SKM-1 treated with dmso at 0.1 percent for 144 hours (cell line): ENCODE data around the gene OTC.

Experiments used
- DNase-seq: peaks from one replicate; lab custom pipeline; 2025; ENCODE audit not compliant: unreplicated experiment; lab: John Stamatoyannopoulos, UW

Gene OTC

DNA sequence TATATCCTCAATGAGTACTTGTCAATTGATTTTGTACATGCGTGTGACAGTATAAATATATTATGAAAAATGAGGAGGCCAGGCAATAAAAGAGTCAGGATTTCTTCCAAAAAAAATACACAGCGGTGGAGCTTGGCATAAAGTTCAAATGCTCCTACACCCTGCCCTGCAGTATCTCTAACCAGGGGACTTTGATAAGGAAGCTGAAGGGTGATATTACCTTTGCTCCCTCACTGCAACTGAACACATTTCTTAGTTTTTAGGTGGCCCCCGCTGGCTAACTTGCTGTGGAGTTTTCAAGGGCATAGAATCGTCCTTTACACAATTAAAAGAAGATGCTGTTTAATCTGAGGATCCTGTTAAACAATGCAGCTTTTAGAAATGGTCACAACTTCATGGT, at the start of gene OTC:
Gene OTC (plus strand): TSS at position 243 of the 400 bp plus-strand sequence. CDS start 93 bp downstream, at position 336.
- no peak for DNase-seq

- no peak for DNase-seq
Measured at GRCh38 chrX:38304010-38304409, 48.4 kb upstream of the OTC start.

- DNase-seq, result no peak
Measured at GRCh38 chrX:38305971-38306370, 46.4 kb upstream of the OTC start.

GRCh38 chrX:38311743-38312142, 40.7 kb upstream of the OTC start:
- no peak for DNase-seq

- no peak for DNase-seq
Measured at GRCh38 chrX:38312436-38312835, 40.0 kb upstream of the OTC start.

GRCh38 chrX:38313190-38313589, 39.2 kb upstream of the OTC start:
- no peak for DNase-seq

GRCh38 chrX:38315186-38315585, 37.2 kb upstream of the OTC start:
- no peak for DNase-seq

DNA sequence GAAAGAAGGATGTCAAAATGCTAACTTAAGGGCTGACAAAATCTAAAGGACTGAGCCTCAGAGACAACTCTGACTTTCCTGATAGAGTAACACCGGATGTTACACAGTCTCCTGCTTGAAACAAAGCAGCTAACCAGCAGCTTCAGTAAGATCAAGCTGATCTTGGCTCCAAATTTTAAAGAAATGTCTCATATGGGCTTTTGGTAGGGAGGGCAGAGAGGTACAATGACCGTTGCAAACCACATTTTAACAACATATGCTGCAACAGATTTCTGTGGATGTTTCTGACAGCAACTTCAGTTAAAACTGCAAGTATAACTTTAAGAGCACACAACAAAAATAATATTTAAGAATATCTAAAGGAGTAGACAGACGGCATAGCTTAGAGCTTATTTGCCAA, 34.2 kb upstream of the OTC start:
- no peak for DNase-seq

- no peak for DNase-seq
Measured at GRCh38 chrX:38318606-38319005, 33.8 kb upstream of the OTC start.

DNA sequence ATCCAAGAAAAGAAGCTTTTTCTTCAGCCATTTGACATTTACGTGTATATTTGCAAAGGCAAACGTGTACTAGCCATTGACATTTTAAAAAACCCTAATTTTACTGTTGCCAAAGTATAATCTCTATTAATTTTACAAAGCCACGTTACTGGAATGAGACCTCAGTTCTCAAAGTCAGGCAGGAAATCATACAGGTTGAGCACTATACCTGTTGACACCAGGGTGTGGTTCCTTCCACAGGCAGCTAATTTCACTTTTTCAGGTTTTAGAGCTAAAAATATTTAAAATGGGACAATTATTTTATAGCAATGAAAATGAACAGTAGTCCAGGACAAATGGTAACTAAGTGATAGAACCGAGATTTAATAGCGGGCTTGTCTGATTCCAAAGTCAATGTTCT, 31.6 kb upstream of the OTC start:
- no peak for DNase-seq

GRCh38 chrX:38326086-38326485, 26.3 kb upstream of the OTC start:
- DNase-seq, result no peak

DNA sequence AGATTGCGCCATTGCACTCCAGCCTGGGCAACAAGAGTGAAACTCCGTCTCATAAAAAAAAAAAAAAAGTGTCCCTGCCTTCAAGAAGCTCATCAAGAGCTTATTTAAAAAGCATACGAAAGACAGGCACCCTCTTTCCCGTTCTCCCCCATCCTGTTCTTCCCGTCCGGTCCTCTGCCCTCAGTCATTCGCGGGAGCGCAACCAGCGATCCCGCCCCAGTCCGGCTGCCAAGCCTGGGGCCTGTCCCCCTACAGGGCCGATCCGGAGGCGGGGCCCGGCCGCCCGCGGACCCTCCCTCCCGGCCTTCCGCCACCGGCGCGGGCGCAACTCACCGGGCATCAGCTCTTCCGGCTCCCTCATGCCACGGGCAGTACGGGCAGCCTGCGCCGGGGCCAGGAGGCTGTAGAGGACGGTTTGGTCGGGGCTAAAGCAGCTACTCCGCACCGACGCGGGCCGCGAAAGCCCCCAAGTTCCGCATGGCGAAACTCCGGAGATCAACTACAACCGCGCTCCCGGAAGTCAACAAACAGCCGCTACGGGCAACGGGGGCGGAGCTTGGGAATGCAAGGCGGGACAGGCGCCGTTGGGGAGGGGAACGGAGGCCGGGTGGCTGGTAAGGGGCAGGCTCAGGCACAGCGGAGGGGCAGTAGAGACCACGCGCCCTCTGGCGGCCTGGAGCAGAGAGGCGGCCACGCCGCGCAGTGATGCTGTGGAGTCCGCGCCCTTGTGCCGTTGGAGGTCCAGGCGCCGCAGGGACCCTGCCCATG, 25.2 kb upstream of the OTC start, which contains the start of gene RPGR:
Gene RPGR (minus strand): TSS at position 503 of the 768 bp plus-strand sequence. CDS start 142 bp downstream, at position 361.
- peak; percentile 82 for DNase-seq

DNA sequence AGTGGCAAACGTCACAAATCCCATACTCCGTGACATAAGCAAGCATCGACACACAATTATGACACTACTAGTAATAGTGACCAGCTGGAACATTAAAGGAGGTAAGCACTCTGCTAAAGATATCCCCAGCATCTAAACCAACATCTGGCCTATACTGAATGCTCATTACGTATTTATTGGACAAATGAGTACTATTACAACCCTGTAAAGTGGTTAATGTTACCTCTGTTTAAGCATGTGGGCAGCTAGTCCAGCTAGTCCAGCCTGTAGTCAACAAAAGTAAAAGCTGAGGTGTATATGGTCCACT, 24.7 kb upstream of the OTC start:
- no peak for DNase-seq

- no peak for DNase-seq
Measured at GRCh38 chrX:38332505-38332904, 19.9 kb upstream of the OTC start.

DNA sequence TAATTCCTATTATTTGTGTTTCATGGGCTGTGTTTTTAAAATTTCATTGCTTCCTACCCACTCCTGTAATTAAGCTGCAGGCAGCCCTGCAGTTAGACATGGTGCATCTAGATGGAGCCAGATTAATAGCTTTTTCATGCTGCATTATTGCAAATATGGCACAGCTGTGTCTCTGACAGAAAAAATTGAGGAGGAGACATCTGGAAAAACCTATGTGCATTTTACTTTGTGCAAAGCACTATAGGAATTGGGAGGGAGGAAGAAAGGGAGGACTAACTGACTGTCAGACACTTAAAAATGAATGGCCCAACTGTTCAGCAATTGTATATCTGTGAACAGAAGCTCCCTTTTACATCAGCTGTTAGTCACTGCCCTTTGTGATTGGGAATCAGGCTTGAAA, 17.0 kb upstream of the OTC start:
- DNase-seq, result no peak

- DNase-seq, result peak; percentile 2
Measured at GRCh38 chrX:38336538-38337240, 15.7 kb upstream of the OTC start.

DNA sequence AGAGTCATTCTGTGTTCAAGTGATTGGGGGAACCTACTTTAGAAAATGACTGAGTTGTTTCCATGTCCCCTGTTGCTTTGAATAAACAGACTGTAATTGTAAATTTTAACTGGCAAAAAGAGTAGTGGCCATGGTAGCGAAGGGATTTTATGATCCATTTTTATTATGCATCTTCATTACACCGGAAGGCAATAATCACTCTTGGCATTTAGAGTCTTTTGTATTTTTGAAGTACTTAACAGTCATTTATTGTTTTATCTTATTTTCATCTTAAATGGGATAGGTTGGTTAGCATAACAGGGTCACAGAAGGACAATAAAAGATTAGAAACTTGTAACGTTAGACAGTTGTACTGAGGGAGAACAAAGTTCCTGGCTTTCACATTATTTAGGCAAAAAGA, 11.0 kb upstream of the OTC start:
- DNase-seq, result no peak

DNA sequence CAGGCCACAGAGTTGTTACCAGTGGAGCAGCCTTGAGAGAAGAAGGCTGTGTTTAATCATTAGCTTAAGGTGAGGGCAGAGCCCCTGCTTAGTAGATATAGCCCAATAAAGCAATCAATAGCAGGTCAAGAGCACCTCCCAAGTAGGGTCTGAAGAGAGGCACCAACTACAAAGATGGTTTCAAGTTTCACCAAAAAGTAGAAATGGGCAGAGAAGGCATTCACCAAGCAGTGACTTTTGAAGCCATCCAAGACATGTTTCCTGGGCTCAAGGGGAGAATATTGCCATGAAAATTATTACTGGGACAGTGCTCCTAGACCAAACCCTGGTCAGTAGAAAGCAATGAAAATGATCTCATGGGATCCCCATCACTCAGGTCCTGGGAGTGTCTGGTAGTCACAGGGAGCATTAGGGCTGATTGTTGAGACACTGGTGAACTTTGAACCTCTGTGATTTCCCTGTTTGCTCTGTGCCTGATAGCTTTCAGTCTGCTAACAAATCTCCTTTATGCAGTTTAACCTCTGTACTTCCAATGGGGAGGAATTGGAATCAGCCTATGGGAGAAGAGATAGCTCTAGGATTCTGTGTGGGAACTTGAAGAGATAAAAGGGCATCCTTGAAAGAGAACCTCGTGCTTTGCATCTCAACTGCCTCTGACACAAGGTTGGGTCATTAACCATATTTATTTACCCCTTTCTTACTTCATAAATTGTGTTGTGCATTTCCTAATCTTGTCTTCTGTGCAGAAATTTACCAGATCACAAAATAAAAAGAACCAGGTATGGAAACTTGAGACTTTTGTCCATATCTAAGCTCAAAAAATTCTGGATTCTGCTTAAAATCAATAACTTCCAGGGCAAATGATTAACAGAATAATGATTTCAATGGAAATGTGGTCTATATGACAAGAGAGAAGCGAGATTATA, 9.3 kb upstream of the OTC start:
- no peak for DNase-seq

- DNase-seq, result no peak
Measured at GRCh38 chrX:38346150-38346549, 6.3 kb upstream of the OTC start.

DNA sequence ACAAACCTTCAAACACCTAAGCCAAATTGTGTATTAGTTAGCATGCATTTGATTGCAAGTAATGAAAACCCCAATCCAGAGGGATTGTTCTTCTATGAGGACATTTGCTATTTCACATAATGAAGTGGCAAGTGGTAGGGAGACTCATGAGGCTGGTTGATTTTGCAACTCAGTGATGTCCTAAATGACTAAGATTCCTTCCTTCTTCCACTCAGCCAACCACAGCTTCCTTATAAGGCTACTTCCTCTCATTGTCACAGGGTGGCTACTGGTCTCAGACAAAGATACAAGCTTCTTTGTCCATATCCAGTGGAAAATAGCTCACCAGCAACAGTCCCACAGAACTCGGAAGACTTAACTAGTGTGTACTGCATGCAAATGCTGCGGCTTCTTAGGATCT, 5.3 kb upstream of the OTC start:
- DNase-seq, result peak; percentile 88

DNA sequence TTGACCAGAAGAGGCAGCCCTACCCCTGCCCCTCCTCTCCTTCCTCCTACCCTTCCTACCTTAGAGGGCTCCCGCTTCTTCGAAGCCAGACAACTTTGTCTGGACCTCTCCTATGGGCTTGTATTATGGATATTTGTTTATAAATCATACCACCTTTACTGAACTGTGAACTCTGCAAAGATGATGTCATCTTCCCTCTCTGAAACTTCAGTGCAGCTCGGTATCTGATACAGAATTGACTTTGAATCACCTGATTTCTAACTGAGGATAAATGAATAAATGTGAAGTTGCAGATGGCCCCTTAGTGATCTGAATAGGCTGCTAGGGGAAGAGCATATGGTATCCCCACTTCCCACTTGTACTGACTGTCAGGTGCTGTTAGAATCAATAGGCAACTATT, 1.1 kb upstream of the OTC start:
- no peak for DNase-seq

DNA sequence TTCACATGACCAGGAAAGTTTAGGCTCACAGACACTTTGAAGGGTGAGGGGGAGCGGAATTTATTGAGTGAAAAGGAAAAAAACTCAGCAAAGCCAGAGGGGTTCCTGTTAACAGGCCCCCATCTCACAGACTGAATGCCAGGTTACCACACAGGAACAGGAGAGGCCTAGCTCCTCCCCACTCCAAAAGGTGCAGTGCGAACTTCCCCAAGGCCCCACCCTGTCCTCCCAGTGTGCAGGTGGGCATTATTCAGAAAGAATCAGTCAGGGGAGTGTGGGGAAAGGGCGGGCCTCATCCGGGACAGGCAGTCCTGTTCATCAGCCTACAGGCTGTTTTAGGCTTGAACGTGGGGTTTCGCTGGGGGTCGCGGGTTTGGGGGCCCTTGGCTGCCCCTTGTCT, 4.0 kb downstream of the OTC start:
- no peak for DNase-seq
